Pericardium fibroblast (primary cell): Measurements from ENCODE around the gene GP9. TPM values are rescaled to one million over a fixed set of nuclear protein-coding genes. Genes with fewer than 3 reads are reported as not detected.

Experiments used
- total RNA-seq: library from RNA; depleted of rRNA; stranded (reverse); fragments of >200 nt; gene quantifications from 2 replicates; pipeline ENCODE4 v1.2.3, GENCODE V29; 2015

The GP9 gene
- total RNA-seq: not detected in 2 replicates

DNA sequence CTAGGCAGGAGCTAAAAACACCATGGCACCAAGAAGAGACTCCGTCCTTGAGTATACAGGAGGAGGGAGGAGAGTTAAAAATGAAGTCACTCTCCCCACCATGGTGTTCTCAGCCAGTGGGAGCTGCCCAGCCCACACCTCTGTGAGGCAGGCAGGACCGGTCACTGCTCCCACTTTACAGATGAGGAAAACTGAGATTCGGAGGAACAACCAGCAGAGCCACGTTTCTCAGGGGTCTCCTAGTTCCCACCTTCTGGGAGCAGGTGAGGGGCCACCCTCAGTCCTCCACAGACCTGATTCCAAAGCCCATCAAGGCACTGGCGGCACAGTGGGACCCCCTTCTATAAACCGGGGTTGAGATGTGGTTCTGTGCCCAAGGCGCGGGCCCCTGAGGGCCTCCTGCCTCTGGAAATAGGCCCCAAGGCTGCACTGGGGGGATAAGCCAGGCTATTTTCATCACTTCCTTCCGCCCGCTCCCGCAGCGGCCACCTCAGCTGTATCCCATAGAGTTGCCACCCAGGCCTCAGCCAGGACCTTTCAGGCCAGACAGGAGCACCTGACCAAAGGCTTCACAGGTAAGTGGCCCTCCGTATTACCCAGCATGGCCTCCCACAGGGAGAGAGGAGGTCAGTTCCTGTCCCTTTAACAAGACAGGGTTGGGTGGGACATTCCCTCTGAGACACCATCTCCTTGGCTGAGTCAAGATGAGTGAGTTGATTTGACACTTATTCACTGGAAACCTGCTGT, at the start of gene GP9:
Gene GP9 (plus strand): TSS at position 504 of the 747 bp plus-strand sequence. CDS start 961 bp downstream, outside the sequence.

Other genes with a start within 250 kb of the GP9 start
- gene ACAD9, start 181.2 kb upstream of the GP9 start, total RNA-seq: 21.0 and 21.8 TPM in 2 replicates
- not detected in 2 replicates for gene CFAP92, start 66.7 kb upstream of the GP9 start, total RNA-seq
- gene EFCC1, start 59.5 kb upstream of the GP9 start, total RNA-seq: not detected in 2 replicates
- gene RAB43, start 61.0 kb downstream of the GP9 start, total RNA-seq: 2.6 and 19.1 TPM in 2 replicates
- gene ISY1, start 100.3 kb downstream of the GP9 start, total RNA-seq: 20.8 and 21.4 TPM in 2 replicates
- gene CNBP, start 123.1 kb downstream of the GP9 start, total RNA-seq: 209 and 219 TPM in 2 replicates
- gene COPG1, start 188.8 kb downstream of the GP9 start, total RNA-seq: 157 and 220 TPM in 2 replicates
- 14.7 and 35.7 TPM in 2 replicates for gene HMCES, start 218.1 kb downstream of the GP9 start, total RNA-seq